HEK293 (cell line): Measurements from ENCODE around the gene PAK3.

Source experiments
- CTCF ChIA-PET: fragments of 350-600 bp; formaldehyde crosslinking; extraction: SDS; loops from one replicate; lab custom pipeline; 2021; ENCODE audit warnings: antibody characterized with exemption; lab: Yijun Ruan, JAX
- POLR2A ChIA-PET: fragments of 300-600 bp; formaldehyde crosslinking; extraction: SDS; loops from one replicate; lab custom pipeline; 2020; ENCODE audit warnings: antibody characterized with exemption, inconsistent platforms; lab: Yijun Ruan, JAX
- H3K27ac ChIP-seq: fragments of 200-500 bp; sonication (Bioruptor generic); 2 replicates; pipeline ENCODE4 v1.5.1; 2014; ENCODE audit warnings: low read depth, low read length, control low read depth, inconsistent platforms; ENCODE audit errors: extremely low read depth
- H3K36me3 ChIP-seq, 2 experiments: fragments of 200-500 bp in 1 of 2; sonication (Bioruptor generic) in 1 of 2; 1 replicate in 1 of 2; 2 replicates in 1 of 2; pipeline ENCODE4 v1.5.1; 2014 to 2017; ENCODE audit warnings: inconsistent platforms in 2 of 2, low read length in 2 of 2; ENCODE audit not compliant: control insufficient read depth in 2 of 2, insufficient read depth in 1 of 2
- H3K4me1 ChIP-seq: fragments of 200-500 bp; sonication (Bioruptor generic); 2 replicates; pipeline ENCODE4 v1.5.1; 2014; ENCODE audit warnings: mild to moderate bottlenecking, low read length, inconsistent platforms; ENCODE audit not compliant: control insufficient read depth, insufficient read depth
- H3K4me3 ChIP-seq: 2 replicates; pipeline ENCODE4 v1.5.1; 2011; ENCODE audit warnings: low read depth, mild to moderate bottlenecking, control low read depth, low read length, moderate library complexity
- H3K9me3 ChIP-seq: fragments of 200-500 bp; sonication (Bioruptor generic); 2 replicates; pipeline ENCODE4 v1.5.1; 2014; ENCODE audit warnings: low read depth, low read length, inconsistent platforms; ENCODE audit not compliant: control insufficient read depth, insufficient read depth
- HOXC10 ChIP-seq: sonication (generic); formaldehyde crosslinking; IDR thresholded peaks from 2 replicates; pipeline ENCODE4 v1.8.1; 2023; ENCODE audit warnings: mild to moderate bottlenecking, missing genetic modification reagents
- SALL2 ChIP-seq: fragments of 450-650 bp; formaldehyde crosslinking; IDR thresholded peaks from 2 replicates; pipeline ENCODE4 v1.5.0; 2017; ENCODE audit warnings: missing biosample characterization, mild to moderate bottlenecking, missing genetic modification characterization, borderline replicate concordance
- SETDB1 ChIP-seq: IDR thresholded peaks from one replicate; pipeline ENCODE4 v1.6.1; 2017; ENCODE audit warnings: mild to moderate bottlenecking, low read length, moderate library complexity, mixed read lengths; ENCODE audit not compliant: insufficient read length
- TRIM28 ChIP-seq: IDR thresholded peaks from 2 replicates; pipeline ENCODE4 v1.6.1; 2011; ENCODE audit warnings: low read length, control low read depth, borderline replicate concordance
- ZNF114 ChIP-seq: fragments of 450-650 bp; formaldehyde crosslinking; IDR thresholded peaks from 2 replicates; pipeline ENCODE4 v1.5.0; 2017; ENCODE audit warnings: missing biosample characterization, missing genetic modification characterization
- ZNF155 ChIP-seq: fragments of 450-650 bp; formaldehyde crosslinking; IDR thresholded peaks from 2 replicates; pipeline ENCODE4 v1.5.1; 2016; ENCODE audit warnings: missing biosample characterization, missing genetic modification characterization
- ZNF16 ChIP-seq: fragments of 450-650 bp; formaldehyde crosslinking; IDR thresholded peaks from 2 replicates; pipeline ENCODE4 v1.5.1; 2016; ENCODE audit warnings: low read depth, missing biosample characterization, missing genetic modification characterization
- ZNF169 ChIP-seq: fragments of 450-650 bp; formaldehyde crosslinking; IDR thresholded peaks from 2 replicates; pipeline ENCODE4 v1.5.1; 2016; ENCODE audit warnings: missing biosample characterization, missing genetic modification characterization
- ZNF335 ChIP-seq: fragments of 450-650 bp; formaldehyde crosslinking; conservative IDR thresholded peaks from 2 replicates; pipeline ENCODE4 v1.5.1; 2016; ENCODE audit warnings: missing biosample characterization, missing genetic modification characterization
- ZNF391 ChIP-seq: fragments of 450-650 bp; formaldehyde crosslinking; IDR thresholded peaks from 2 replicates; pipeline ENCODE4 v1.5.1; 2016; ENCODE audit warnings: low read depth, missing biosample characterization, missing genetic modification characterization, borderline replicate concordance
- ZNF404 ChIP-seq: fragments of 450-650 bp; formaldehyde crosslinking; IDR thresholded peaks from 2 replicates; pipeline ENCODE4 v1.5.1; 2017; ENCODE audit warnings: missing biosample characterization, missing genetic modification characterization
- ZNF501 ChIP-seq: fragments of 450-650 bp; formaldehyde crosslinking; IDR thresholded peaks from 2 replicates; pipeline ENCODE4 v1.5.1; 2016; ENCODE audit warnings: missing biosample characterization, missing genetic modification characterization
- ZNF629 ChIP-seq: fragments of 450-650 bp; formaldehyde crosslinking; IDR thresholded peaks from 2 replicates; pipeline ENCODE4 v1.5.1; 2017; ENCODE audit warnings: missing biosample characterization, missing genetic modification characterization
- ZNF654 ChIP-seq: fragments of 450-650 bp; formaldehyde crosslinking; IDR thresholded peaks from 2 replicates; pipeline ENCODE4 v1.5.1; 2016; ENCODE audit warnings: low read depth, missing biosample characterization, missing genetic modification characterization
- TF ChIP-seq, protein P1 (sequence below): fragments of 450-650 bp; formaldehyde crosslinking; IDR thresholded peaks from 2 replicates; pipeline ENCODE4 v1.5.1; 2017; ENCODE audit warnings: missing biosample characterization, missing genetic modification characterization
- TF ChIP-seq, protein P2 (sequence below): fragments of 450-650 bp; formaldehyde crosslinking; IDR thresholded peaks from 2 replicates; pipeline ENCODE4 v1.5.1; 2016; ENCODE audit warnings: missing biosample characterization, missing genetic modification characterization
- TF ChIP-seq, protein P3 (sequence below): fragments of 450-650 bp; formaldehyde crosslinking; IDR thresholded peaks from 2 replicates; pipeline ENCODE4 v1.5.1; 2017; ENCODE audit warnings: missing biosample characterization, missing genetic modification characterization
- TF ChIP-seq, protein P4 (sequence below): fragments of 450-650 bp; formaldehyde crosslinking; IDR thresholded peaks from 2 replicates; pipeline ENCODE4 v1.5.1; 2016; ENCODE audit warnings: missing biosample characterization, missing genetic modification characterization
- TF ChIP-seq, protein P5 (sequence below): fragments of 450-650 bp; formaldehyde crosslinking; IDR thresholded peaks from 2 replicates; pipeline ENCODE4 v1.5.1; 2016; ENCODE audit warnings: missing biosample characterization, missing genetic modification characterization

PAK3 gene

DNA sequence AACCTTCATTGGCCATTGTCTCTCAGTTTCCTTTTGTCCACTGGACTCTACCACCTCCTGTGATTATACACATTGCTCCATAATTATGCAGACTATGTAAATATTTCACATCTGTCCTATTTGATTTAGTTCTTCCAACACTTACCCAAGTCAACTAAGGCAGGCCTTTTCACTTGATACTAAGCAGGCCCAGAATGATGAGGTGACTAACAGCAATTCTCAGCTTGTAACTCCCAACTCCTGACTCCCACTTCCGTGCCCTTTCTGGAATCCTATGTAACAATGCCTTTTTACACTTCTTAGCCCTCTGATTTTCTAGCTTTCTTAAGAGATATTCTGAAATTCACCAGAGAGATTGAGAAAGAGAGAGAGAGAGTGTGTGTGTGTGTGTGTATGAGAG, 6.6 kb downstream of the PAK3 start:
- POLR2A ChIA-PET: no interaction called here
- TF ChIP-seq ZNF391 (no peak), HOXC10 (no peak)
- TF ChIP-seq, protein P1, sequence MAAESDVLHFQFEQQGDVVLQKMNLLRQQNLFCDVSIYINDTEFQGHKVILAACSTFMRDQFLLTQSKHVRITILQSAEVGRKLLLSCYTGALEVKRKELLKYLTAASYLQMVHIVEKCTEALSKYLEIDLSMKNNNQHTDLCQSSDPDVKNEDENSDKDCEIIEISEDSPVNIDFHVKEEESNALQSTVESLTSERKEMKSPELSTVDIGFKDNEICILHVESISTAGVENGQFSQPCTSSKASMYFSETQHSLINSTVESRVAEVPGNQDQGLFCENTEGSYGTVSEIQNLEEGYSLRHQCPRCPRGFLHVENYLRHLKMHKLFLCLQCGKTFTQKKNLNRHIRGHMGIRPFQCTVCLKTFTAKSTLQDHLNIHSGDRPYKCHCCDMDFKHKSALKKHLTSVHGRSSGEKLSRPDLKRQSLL (tag by site-specific recombination): no peak
- TF ChIP-seq, all 188 proteins: peak for 0
- no peaks in the 10 kb centered on the region for H3K4me1 ChIP-seq
- no peaks in the 10 kb centered on the region for H3K9me3 ChIP-seq
- H3K36me3 ChIP-seq: peaks cover 0 to 40% of the 10 kb centered on the region in 2 experiments; a peak in 1 of 3 replicates
- H3K27ac ChIP-seq: no peak overlapping the region
- no peak overlapping the region for H3K4me3 ChIP-seq
- CTCF ChIA-PET: interaction anchor here (0.7 to 0.8 kb wide), 2 partner anchors 16 to 648 kb away, joined by 3 read pairs; no protein-coding TSS in a partner anchor

DNA sequence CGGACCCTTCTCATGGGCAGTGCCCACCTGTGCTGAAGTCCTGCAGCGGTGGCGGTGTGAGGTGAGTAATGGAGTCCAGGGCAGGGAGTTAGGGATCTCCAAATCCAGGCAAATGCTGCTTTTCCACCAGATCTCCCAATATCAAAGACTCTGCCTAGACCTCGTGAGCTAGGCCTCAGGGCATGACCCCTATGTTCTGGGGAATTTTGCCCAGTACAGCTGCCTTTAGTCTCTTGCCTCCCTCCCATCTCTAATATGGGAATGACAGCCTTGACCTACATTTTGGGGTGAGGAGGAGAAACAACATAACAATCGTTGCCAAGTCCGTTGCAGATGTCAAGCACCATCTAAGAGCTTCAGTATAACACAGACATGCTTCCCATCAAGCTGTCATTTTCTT, 7.3 kb downstream of the PAK3 start:
- Histone ChIP-seq H3K36me3 (peaks cover 0 to 40% of the 10 kb centered on the region in 2 experiments; a peak in 1 of 3 replicates), H3K9me3 (no peaks in the 10 kb centered on the region)
- CTCF ChIA-PET: no interaction called here

DNA sequence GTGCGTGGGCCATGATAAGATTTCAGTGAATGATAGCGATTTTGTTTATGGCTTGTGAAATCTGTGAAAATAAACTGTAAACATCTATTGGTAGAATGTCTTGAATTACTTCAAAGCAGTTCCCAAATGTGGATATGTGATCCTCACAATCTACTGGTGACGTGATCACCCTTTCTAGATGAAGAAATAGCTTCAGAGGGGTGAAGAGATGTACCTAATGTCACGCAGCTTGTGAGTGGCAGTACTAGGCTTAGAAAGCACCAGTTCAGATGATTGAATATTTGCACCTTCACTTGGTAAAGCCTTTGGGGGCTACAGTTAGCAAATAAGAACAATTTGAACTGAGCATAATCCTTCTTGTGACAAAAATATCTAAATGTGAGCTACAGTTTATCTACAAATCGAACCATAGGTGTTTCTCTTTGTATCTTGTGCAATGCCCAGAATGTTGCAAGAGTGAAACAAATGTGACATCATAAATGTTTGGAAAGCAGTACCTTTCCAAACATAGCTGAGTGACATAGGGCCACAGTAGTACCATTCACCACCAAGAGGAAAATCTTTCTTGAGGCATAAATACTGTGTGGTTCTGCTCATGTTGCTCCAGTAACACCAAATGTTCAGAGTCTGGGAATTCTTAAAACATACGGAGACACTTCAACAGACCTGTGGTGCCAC, 14.2 kb downstream of the PAK3 start:
- no peak overlapping the region for H3K4me3 ChIP-seq
- TF ChIP-seq SETDB1 (no peak), ZNF16 (no peak), ZNF335 (no peak), TRIM28 (no peak), ZNF114 (no peak), ZNF629 (tag by site-specific recombination) (no peak), ZNF155 (tag by site-specific recombination) (no peak), ZNF501 (no peak), ZNF404 (tag by site-specific recombination) (no peak), ZNF169 (tag by site-specific recombination) (no peak)
- TF ChIP-seq, protein P2, sequence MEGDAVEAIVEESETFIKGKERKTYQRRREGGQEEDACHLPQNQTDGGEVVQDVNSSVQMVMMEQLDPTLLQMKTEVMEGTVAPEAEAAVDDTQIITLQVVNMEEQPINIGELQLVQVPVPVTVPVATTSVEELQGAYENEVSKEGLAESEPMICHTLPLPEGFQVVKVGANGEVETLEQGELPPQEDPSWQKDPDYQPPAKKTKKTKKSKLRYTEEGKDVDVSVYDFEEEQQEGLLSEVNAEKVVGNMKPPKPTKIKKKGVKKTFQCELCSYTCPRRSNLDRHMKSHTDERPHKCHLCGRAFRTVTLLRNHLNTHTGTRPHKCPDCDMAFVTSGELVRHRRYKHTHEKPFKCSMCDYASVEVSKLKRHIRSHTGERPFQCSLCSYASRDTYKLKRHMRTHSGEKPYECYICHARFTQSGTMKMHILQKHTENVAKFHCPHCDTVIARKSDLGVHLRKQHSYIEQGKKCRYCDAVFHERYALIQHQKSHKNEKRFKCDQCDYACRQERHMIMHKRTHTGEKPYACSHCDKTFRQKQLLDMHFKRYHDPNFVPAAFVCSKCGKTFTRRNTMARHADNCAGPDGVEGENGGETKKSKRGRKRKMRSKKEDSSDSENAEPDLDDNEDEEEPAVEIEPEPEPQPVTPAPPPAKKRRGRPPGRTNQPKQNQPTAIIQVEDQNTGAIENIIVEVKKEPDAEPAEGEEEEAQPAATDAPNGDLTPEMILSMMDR (tag by site-specific recombination): no peak
- TF ChIP-seq, protein P3, sequence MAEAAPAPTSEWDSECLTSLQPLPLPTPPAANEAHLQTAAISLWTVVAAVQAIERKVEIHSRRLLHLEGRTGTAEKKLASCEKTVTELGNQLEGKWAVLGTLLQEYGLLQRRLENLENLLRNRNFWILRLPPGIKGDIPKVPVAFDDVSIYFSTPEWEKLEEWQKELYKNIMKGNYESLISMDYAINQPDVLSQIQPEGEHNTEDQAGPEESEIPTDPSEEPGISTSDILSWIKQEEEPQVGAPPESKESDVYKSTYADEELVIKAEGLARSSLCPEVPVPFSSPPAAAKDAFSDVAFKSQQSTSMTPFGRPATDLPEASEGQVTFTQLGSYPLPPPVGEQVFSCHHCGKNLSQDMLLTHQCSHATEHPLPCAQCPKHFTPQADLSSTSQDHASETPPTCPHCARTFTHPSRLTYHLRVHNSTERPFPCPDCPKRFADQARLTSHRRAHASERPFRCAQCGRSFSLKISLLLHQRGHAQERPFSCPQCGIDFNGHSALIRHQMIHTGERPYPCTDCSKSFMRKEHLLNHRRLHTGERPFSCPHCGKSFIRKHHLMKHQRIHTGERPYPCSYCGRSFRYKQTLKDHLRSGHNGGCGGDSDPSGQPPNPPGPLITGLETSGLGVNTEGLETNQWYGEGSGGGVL (tag by site-specific recombination): no peak
- CTCF ChIA-PET: interaction anchor here (2.0 kb wide), 1 partner anchor 10 kb away, joined by 7 read pairs; no protein-coding TSS in a partner anchor
- H3K9me3 ChIP-seq: no peaks in the 10 kb centered on the region
- peaks cover 0 to 13% of the 10 kb centered on the region in 2 experiments; a peak in 1 of 3 replicates for H3K36me3 ChIP-seq
- POLR2A ChIA-PET: no interaction called here
- H3K4me1 ChIP-seq: no peaks in the 10 kb centered on the region
- H3K27ac ChIP-seq: no peak overlapping the region

More for the DNA sequence above, 7.3 kb downstream of the PAK3 start:
- Histone ChIP-seq H3K4me3 (no peak overlapping the region), H3K27ac (no peak overlapping the region), H3K4me1 (no peaks in the 10 kb centered on the region)
- no peak for TF ChIP-seq SALL2 (tag by site-specific recombination)
- TF ChIP-seq ZNF654 (tag by site-specific recombination): no peak
- TF ChIP-seq, protein P4, sequence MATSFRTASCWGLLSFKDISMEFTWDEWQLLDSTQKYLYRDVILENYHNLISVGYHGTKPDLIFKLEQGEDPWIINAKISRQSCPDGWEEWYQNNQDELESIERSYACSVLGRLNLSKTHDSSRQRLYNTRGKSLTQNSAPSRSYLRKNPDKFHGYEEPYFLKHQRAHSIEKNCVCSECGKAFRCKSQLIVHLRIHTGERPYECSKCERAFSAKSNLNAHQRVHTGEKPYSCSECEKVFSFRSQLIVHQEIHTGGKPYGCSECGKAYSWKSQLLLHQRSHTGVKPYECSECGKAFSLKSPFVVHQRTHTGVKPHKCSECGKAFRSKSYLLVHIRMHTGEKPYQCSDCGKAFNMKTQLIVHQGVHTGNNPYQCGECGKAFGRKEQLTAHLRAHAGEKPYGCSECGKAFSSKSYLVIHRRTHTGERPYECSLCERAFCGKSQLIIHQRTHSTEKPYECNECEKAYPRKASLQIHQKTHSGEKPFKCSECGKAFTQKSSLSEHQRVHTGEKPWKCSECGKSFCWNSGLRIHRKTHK (tag by site-specific recombination): no peak
- no peak for TF ChIP-seq ZNF404 (tag by site-specific recombination)
- TF ChIP-seq, protein P5, sequence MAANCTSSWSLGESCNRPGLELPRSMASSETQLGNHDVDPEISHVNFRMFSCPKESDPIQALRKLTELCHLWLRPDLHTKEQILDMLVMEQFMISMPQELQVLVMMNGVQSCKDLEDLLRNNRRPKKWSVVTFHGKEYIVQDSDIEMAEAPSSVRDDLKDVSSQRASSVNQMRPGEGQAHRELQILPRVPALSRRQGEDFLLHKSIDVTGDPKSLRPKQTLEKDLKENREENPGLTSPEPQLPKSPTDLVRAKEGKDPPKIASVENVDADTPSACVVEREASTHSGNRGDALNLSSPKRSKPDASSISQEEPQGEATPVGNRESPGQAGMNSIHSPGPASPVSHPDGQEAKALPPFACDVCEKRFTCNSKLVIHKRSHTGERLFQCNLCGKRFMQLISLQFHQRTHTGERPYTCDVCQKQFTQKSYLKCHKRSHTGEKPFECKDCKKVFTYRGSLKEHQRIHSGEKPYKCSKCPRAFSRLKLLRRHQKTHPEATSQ (tag by site-specific recombination): no peak
- TF ChIP-seq, protein P1 (tag by site-specific recombination): no peak
- POLR2A ChIA-PET: no interaction called here
